Chondrocyte (in vitro differentiated cells): Measurements from ENCODE around the gene PTPRN2. TPM values are rescaled to one million over a fixed set of nuclear protein-coding genes. Genes with fewer than 3 reads are reported as not detected.

Experiments
- DNase-seq: peaks from one replicate; pipeline ENCODE4 v3.0.0; 2021; ENCODE audit warnings: mixed read lengths, low spot score
- H3K27ac Mint-ChIP-seq: one replicate; pipeline ENCODE4 v1.8.0; 2021; ENCODE audit warnings: mild to moderate bottlenecking, moderate library complexity, mixed read lengths; ENCODE audit not compliant: unreplicated experiment
- H3K27me3 Mint-ChIP-seq: 2 replicates; pipeline ENCODE4 v1.8.0; 2021; ENCODE audit warnings: low read depth, mixed read lengths
- H3K36me3 Mint-ChIP-seq: 2 replicates; pipeline ENCODE4 v1.8.0; 2021; ENCODE audit warnings: low read depth, mixed read lengths
- H3K4me1 Mint-ChIP-seq: 2 replicates; pipeline ENCODE4 v1.8.0; 2021; ENCODE audit warnings: low read depth, mild to moderate bottlenecking, mixed read lengths
- H3K4me3 Mint-ChIP-seq: one replicate; pipeline ENCODE4 v1.8.0; 2021; ENCODE audit warnings: mild to moderate bottlenecking, moderate library complexity, mixed read lengths; ENCODE audit not compliant: unreplicated experiment
- H3K9me3 Mint-ChIP-seq: 2 replicates; pipeline ENCODE4 v1.8.0; 2021; ENCODE audit warnings: low read depth, mixed read lengths
- CTCF ChIP-seq: fragments of 200-600 bp; sonication (generic); IDR thresholded peaks from 2 replicates; pipeline ENCODE4 v1.5.0; 2021; ENCODE audit warnings: antibody characterized with exemption, mild to moderate bottlenecking, moderate library complexity
- total RNA-seq: library from RNA; stranded (reverse); gene quantifications from 3 replicates; pipeline ENCODE4 v1.2.1, GENCODE V29; 2021

The PTPRN2 gene
- total RNA-seq, 1 donor from 2014 or later: 0.30 TPM

GRCh38 chr7:157693521-157694375, 893.9 kb downstream of the PTPRN2 start:
- H3K9me3 Mint-ChIP-seq: peaks cover 3% of the 10 kb centered on the region
- TF ChIP-seq CTCF: no peak
- peaks cover 9% of the 10 kb centered on the region for H3K4me1 Mint-ChIP-seq
- DNase-seq: peak; percentile 71
- H3K27me3 Mint-ChIP-seq: peaks cover 27% of the 10 kb centered on the region
- H3K27ac Mint-ChIP-seq: no peak overlapping the region
- no peaks in the 10 kb centered on the region for H3K36me3 Mint-ChIP-seq
- no peak overlapping the region for H3K4me3 Mint-ChIP-seq

- no peak overlapping the region for H3K4me3 Mint-ChIP-seq
- peak; percentile 76 for DNase-seq
- TF ChIP-seq CTCF: no peak
- H3K9me3 Mint-ChIP-seq: peaks cover 3% of the 10 kb centered on the region
- H3K4me1 Mint-ChIP-seq: peaks cover 9% of the 10 kb centered on the region
- H3K36me3 Mint-ChIP-seq: no peaks in the 10 kb centered on the region
- no peak overlapping the region for H3K27ac Mint-ChIP-seq
- peaks cover 33% of the 10 kb centered on the region for H3K27me3 Mint-ChIP-seq
Observed at GRCh38 chr7:157693071-157693520, 894.5 kb downstream of the PTPRN2 start.

- no peak overlapping the region for H3K4me3 Mint-ChIP-seq
Observed at GRCh38 chr7:157692460-157693011, 895.1 kb downstream of the PTPRN2 start.

GRCh38 chr7:157691586-157692459, 895.8 kb downstream of the PTPRN2 start:
- Mint-ChIP-seq H3K36me3 (no peaks in the 10 kb centered on the region), H3K27ac (no peak overlapping the region), H3K9me3 (peaks cover 3% of the 10 kb centered on the region), H3K27me3 (peaks cover 44% of the 10 kb centered on the region), H3K4me1 (peaks cover 9% of the 10 kb centered on the region), H3K4me3 (peak overlapping the region; percentile 61)
- DNase-seq: peak; percentile 68
- TF ChIP-seq CTCF: no peak

More at GRCh38 chr7:157692460-157693011, 895.1 kb downstream of the PTPRN2 start:
- DNase-seq: peak; percentile 85
- Mint-ChIP-seq H3K27me3 (peaks cover 38% of the 10 kb centered on the region), H3K36me3 (no peaks in the 10 kb centered on the region), H3K27ac (no peak overlapping the region), H3K4me1 (peaks cover 9% of the 10 kb centered on the region), H3K9me3 (peaks cover 3% of the 10 kb centered on the region)
- no peak for TF ChIP-seq CTCF
